HL-60 (cell line): ENCODE results near the gene AQP6.

Source experiments
- REST ChIP-seq: IDR thresholded peaks from 2 replicates; pipeline ENCODE4 v1.6.1; 2012; ENCODE audit warnings: low read depth; ENCODE audit not compliant: insufficient replicate concordance
- TF ChIP-seq, protein P1 (sequence below): IDR thresholded peaks from one replicate; pipeline ENCODE4 v1.5.1; 2011; ENCODE audit warnings: low read length, control low read depth, inconsistent platforms; ENCODE audit not compliant: insufficient read depth

- TF ChIP-seq, protein P1, sequence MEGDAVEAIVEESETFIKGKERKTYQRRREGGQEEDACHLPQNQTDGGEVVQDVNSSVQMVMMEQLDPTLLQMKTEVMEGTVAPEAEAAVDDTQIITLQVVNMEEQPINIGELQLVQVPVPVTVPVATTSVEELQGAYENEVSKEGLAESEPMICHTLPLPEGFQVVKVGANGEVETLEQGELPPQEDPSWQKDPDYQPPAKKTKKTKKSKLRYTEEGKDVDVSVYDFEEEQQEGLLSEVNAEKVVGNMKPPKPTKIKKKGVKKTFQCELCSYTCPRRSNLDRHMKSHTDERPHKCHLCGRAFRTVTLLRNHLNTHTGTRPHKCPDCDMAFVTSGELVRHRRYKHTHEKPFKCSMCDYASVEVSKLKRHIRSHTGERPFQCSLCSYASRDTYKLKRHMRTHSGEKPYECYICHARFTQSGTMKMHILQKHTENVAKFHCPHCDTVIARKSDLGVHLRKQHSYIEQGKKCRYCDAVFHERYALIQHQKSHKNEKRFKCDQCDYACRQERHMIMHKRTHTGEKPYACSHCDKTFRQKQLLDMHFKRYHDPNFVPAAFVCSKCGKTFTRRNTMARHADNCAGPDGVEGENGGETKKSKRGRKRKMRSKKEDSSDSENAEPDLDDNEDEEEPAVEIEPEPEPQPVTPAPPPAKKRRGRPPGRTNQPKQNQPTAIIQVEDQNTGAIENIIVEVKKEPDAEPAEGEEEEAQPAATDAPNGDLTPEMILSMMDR = no peak
- TF ChIP-seq REST = no peak
These were observed 40.8 kb downstream of the AQP6 start for GRCh38 chr12:50013361-50014147.
